Esophagus muscularis mucosa (tissue), 4 donors: ENCODE results near the gene GOLIM4. TPM values are rescaled to one million over a fixed set of nuclear protein-coding genes. Genes with fewer than 3 reads are reported as not detected.

Source experiments
- DNase-seq: peaks from one replicate; pipeline ENCODE4 v3.0.0-alpha.2; 2017; ENCODE audit errors: extremely low spot score
- H3K27ac ChIP-seq, 4 donors: fragments of 200-600 bp; sonication (generic); replicated peaks in 1 of 4; 1 replicate in 3 of 4; 2 replicates in 1 of 4; pipeline ENCODE4 v1.5.1; 2016 to 2019; ENCODE audit warnings: mild to moderate bottlenecking in 1 of 4
- H3K27me3 ChIP-seq, 4 donors: fragments of 200-600 bp; sonication (generic); one replicate each; pipeline versions ENCODE4 v1.5.1 to v1.6.0; 2016 to 2019
- H3K36me3 ChIP-seq, 4 donors: fragments of 200-600 bp; sonication (generic); one replicate each; pipeline ENCODE4 v1.5.1; 2016 to 2019
- H3K4me1 ChIP-seq, 4 donors: fragments of 200-600 bp; sonication (generic); one replicate each; pipeline ENCODE4 v1.5.1; 2016 to 2019
- H3K4me3 ChIP-seq, 4 donors: fragments of 200-600 bp; sonication (generic); 1 replicate in 2 of 4; 2 replicates in 2 of 4; pipeline ENCODE4 v1.5.1; 2016 to 2019; ENCODE audit warnings: mild to moderate bottlenecking in 4 of 4, moderate library complexity in 1 of 4
- H3K9me3 ChIP-seq, 4 donors: fragments of 200-600 bp; sonication (generic); 1 replicate in 3 of 4; 2 replicates in 1 of 4; pipeline ENCODE4 v1.5.1; 2016 to 2019
- EP300 ChIP-seq: sonication (generic); formaldehyde crosslinking; IDR thresholded peaks from one replicate; pipeline ENCODE4 v1.6.1; 2017; ENCODE audit warnings: antibody characterized with exemption
- POLR2A ChIP-seq: fragments of 450-650 bp; IDR thresholded peaks from one replicate; pipeline ENCODE4 v1.6.1; 2017; ENCODE audit warnings: antibody characterized with exemption, moderate library complexity, mild to moderate bottlenecking, low read depth
- POLR2AphosphoS5 ChIP-seq, 2 donors: sonication (generic); formaldehyde crosslinking; IDR thresholded peaks; one replicate each; pipeline ENCODE4 v1.6.1; 2017; ENCODE audit warnings: antibody characterized with exemption in 2 of 2
- WGBS: methylation state at CpG from one replicate; pipeline ENCODE4 v1.1.5; 2018; 5-methylcytosine and 5-hydroxymethylcytosine counted together
- intact Hi-C: fragments of 100-400 bp; cut with DNase I; formaldehyde crosslinking; loops from one replicate; pipeline ENCODE4 v1.15.1; 2023
- total RNA-seq, 4 donors: library from RNA; depleted of rRNA; stranded (reverse); fragments of >200 nt; gene quantifications; one replicate each; pipeline versions ENCODE4 v1.1.0 to v1.2.1, GENCODE V29; 2016
- TF ChIP-seq, protein P1 (sequence below), 3 experiments: fragments of 200-600 bp in 2 of 3; fragments of 450-650 bp in 1 of 3; sonication (generic) in 2 of 3; IDR thresholded peaks; one replicate each; pipeline ENCODE4 v1.5.1; 2017 to 2019; ENCODE audit warnings: antibody characterized with exemption in 3 of 3, mild to moderate bottlenecking in 2 of 3, moderate library complexity in 1 of 3

The GOLIM4 gene
- total RNA-seq, 4 donors from 2014 or later = 41.7 to 46.5 (median 45.0) TPM

- Histone ChIP-seq H3K4me3 (no peak overlapping the region), H3K9me3 (no peaks in the 10 kb centered on the region), H3K36me3 (no peaks in the 10 kb centered on the region), H3K4me1 (peaks cover 0 to 5% (median 0%) of the 10 kb centered on the region in 4 donors), H3K27ac (no peak overlapping the region), H3K27me3 (no peaks in the 10 kb centered on the region)
- TF ChIP-seq EP300 (no peak), POLR2A (no peak), POLR2AphosphoS5 (IDR thresholded peaks at IDR 0.05) (no peak)
- TF ChIP-seq, protein P1, sequence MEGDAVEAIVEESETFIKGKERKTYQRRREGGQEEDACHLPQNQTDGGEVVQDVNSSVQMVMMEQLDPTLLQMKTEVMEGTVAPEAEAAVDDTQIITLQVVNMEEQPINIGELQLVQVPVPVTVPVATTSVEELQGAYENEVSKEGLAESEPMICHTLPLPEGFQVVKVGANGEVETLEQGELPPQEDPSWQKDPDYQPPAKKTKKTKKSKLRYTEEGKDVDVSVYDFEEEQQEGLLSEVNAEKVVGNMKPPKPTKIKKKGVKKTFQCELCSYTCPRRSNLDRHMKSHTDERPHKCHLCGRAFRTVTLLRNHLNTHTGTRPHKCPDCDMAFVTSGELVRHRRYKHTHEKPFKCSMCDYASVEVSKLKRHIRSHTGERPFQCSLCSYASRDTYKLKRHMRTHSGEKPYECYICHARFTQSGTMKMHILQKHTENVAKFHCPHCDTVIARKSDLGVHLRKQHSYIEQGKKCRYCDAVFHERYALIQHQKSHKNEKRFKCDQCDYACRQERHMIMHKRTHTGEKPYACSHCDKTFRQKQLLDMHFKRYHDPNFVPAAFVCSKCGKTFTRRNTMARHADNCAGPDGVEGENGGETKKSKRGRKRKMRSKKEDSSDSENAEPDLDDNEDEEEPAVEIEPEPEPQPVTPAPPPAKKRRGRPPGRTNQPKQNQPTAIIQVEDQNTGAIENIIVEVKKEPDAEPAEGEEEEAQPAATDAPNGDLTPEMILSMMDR (IDR thresholded peaks at IDR 0.05) = no peak
- intact Hi-C loops = no loop called here
- no peak for DNase-seq
- WGBS = 84% methylated on average over 1 of the region's 1 CpG
Measured at GRCh38 chr3:167969548-167969947, 126.2 kb downstream of the GOLIM4 start.

DNA sequence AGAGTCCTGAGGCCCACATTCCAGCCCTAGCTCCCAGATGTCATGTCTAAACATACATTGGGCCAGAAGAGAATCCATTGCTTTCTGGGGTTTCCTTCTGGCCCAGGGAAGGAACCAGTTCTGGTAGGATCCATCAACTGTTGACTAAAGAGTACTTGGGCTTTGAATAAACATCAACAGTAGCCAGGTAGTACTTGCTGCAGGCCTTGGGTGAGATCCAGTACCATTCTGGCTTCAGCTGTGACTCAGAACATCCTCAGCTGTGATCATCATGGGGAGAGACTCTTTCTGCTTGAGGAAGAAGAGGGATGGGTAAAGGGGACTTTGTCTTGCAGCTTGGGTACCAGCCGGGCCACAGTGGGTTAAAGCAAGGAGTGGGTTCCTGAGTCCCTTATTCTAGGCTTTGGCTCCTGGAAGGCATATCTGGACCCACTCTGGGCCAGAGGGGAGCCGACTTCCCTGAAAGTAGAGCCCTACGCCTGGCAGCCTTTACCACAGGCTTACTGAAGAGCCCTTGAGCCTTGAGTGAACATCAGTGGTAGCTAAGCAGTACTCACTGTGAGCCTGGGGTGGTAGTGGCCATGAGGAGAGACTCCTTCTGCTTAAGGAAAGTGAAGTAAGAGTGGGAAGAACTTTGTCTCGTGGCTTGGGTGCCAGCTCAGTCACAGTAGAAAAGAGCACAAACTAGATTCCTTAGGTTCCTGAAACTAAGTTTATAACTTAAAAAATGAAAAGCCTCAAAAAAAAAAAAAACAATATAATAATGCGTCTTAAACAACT is 128.3 kb downstream of the GOLIM4 start:
- Histone ChIP-seq H3K27ac (no peak overlapping the region), H3K4me1 (no peaks in the 10 kb centered on the region), H3K36me3 (no peaks in the 10 kb centered on the region), H3K4me3 (no peak overlapping the region), H3K9me3 (no peaks in the 10 kb centered on the region), H3K27me3 (no peaks in the 10 kb centered on the region)
- TF ChIP-seq EP300 (no peak), POLR2A (no peak)
- intact Hi-C loops = no loop called here
- no peak for DNase-seq
- 89% methylated on average over 5 of the region's 5 CpGs for WGBS
